ENCODE data around the gene UST. TPM values are rescaled to one million over a fixed set of nuclear protein-coding genes. Genes with fewer than 3 reads are reported as not detected.

UST gene
- total and polyA plus RNA-seq, 9 of the 15 experiments (the other 6 are each of a cell fraction or from before 2014, with no cell fraction given): 0.04 to 0.10 TPM; not detected in 7

DNA sequence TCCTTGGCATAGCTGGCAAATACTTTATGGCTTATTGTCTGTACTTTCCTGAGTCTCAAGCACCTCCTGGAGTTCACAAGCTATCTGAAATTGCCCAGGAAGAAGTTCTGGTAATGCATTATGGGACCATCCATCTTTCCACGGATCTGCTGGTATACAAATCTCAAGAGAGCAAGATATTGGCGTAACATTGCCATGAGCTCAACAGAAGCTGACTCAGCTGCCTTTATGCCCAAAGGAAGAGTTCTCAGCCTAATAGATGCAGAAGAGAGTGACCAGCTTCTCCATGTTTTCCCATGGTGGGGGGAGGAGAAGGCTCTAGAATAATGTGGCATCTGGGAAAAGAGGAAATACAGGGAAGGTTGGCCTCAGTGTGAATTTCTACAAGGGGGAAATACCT, 78.7 kb downstream of the UST start:
- WGBS (ENCODE audit: insufficient coverage, low coverage, missing lambda C conversion rate): 5% methylated on average over 2 of the region's 2 CpGs
- CTCF ChIA-PET (ENCODE audit: low intra/inter-chr PET ratio): no interaction called here

More for the DNA sequence above, 78.7 kb downstream of the UST start:
- ATAC-seq (no peak), FAIRE-seq (no peak), DNase-seq (ENCODE audit: extremely low read depth in 1 of 4, low spot score in 3 of 4) (no peak)
- Histone ChIP-seq H3K9ac (ENCODE audit: insufficient read depth in 1 of 2, low read depth in 2 of 2, low read length in 2 of 2) (no peak overlapping the region), H3K36me3 (ENCODE audit: control insufficient read depth, insufficient read depth, low read length) (no peaks in the 10 kb centered on the region), H4K20me1 (replicated peaks; ENCODE audit: control insufficient read depth, insufficient read depth, low read length) (no peaks in the 10 kb centered on the region), H3K9me3 (replicated peaks; ENCODE audit: control insufficient read depth, insufficient read depth, low read depth, low read length) (no peaks in the 10 kb centered on the region; the same call in 1 of the 2 replicates), H3K9me1 (ENCODE audit: control insufficient read depth, insufficient read depth, low read length) (no peaks in the 10 kb centered on the region), H3K79me2 (ENCODE audit: control insufficient read depth, insufficient read depth, low read length) (no peaks in the 10 kb centered on the region), H2AFZ (ENCODE audit: low read depth, low read length) (no peak overlapping the region), H3K4me1 (replicated peaks in 1 of 2; ENCODE audit: control insufficient read depth in 2 of 2, insufficient read depth in 2 of 2, low read length in 2 of 2) (no peaks in the 10 kb centered on the region), H3K4me3 (no peak overlapping the region), H3K4me2 (ENCODE audit: insufficient read depth, low read length) (no peak overlapping the region), H3K27ac (ENCODE audit: extremely low read depth, low read depth, low read length) (no peak overlapping the region), H3K27me3 (ENCODE audit: control insufficient read depth in 2 of 2, insufficient read depth in 2 of 2, low read length in 2 of 2) (peaks cover 3 to 9% of the 10 kb centered on the region in 2 experiments; a peak in 4 of 5 replicates)
- BruUV-seq (replicated peaks): no TSS peak
- POLR2A ChIA-PET: no interaction called here
- intact Hi-C loops (cut with micrococcal nuclease) (no loop called here), in situ Hi-C loops (cut with MboI) (no loop called here)
- TF ChIP-seq RBFOX2 (IDR thresholded peaks at IDR 0.05; ENCODE audit: low read depth, low read length): no peak
- TF ChIP-seq XRCC4 (IDR thresholded peaks at IDR 0.05; ENCODE audit: extremely low read depth, insufficient read depth, insufficient read length): no peak
- TF ChIP-seq TEAD1 (CRISPR knock-in tag; IDR thresholded peaks at IDR 0.05): no peak
- TF ChIP-seq ZNF408 (CRISPR knock-in tag; IDR thresholded peaks at IDR 0.05; ENCODE audit: low read depth): no peak
- TF ChIP-seq, protein P1, sequence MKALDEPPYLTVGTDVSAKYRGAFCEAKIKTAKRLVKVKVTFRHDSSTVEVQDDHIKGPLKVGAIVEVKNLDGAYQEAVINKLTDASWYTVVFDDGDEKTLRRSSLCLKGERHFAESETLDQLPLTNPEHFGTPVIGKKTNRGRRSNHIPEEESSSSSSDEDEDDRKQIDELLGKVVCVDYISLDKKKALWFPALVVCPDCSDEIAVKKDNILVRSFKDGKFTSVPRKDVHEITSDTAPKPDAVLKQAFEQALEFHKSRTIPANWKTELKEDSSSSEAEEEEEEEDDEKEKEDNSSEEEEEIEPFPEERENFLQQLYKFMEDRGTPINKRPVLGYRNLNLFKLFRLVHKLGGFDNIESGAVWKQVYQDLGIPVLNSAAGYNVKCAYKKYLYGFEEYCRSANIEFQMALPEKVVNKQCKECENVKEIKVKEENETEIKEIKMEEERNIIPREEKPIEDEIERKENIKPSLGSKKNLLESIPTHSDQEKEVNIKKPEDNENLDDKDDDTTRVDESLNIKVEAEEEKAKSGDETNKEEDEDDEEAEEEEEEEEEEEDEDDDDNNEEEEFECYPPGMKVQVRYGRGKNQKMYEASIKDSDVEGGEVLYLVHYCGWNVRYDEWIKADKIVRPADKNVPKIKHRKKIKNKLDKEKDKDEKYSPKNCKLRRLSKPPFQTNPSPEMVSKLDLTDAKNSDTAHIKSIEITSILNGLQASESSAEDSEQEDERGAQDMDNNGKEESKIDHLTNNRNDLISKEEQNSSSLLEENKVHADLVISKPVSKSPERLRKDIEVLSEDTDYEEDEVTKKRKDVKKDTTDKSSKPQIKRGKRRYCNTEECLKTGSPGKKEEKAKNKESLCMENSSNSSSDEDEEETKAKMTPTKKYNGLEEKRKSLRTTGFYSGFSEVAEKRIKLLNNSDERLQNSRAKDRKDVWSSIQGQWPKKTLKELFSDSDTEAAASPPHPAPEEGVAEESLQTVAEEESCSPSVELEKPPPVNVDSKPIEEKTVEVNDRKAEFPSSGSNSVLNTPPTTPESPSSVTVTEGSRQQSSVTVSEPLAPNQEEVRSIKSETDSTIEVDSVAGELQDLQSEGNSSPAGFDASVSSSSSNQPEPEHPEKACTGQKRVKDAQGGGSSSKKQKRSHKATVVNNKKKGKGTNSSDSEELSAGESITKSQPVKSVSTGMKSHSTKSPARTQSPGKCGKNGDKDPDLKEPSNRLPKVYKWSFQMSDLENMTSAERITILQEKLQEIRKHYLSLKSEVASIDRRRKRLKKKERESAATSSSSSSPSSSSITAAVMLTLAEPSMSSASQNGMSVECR (CRISPR knock-in tag; IDR thresholded peaks at IDR 0.05): no peak
- no peak for TF ChIP-seq STAT5A (IDR thresholded peaks at IDR 0.05; ENCODE audit: borderline replicate concordance, low read length)
- TF ChIP-seq HNRNPLL (IDR thresholded peaks at IDR 0.05; ENCODE audit: low read depth, low read length, poor library complexity, severe bottlenecking): no peak
- TF ChIP-seq ZNF785 (CRISPR knock-in tag; IDR thresholded peaks at IDR 0.05): no peak
- no peak for TF ChIP-seq ZNF324 (CRISPR knock-in tag; IDR thresholded peaks at IDR 0.05)
- TF ChIP-seq ZFP30 (CRISPR knock-in tag; IDR thresholded peaks at IDR 0.05; ENCODE audit: borderline replicate concordance): no peak
- TF ChIP-seq KAT2B (IDR thresholded peaks at IDR 0.05; ENCODE audit: low read depth, low read length): no peak
- TF ChIP-seq, protein P2, sequence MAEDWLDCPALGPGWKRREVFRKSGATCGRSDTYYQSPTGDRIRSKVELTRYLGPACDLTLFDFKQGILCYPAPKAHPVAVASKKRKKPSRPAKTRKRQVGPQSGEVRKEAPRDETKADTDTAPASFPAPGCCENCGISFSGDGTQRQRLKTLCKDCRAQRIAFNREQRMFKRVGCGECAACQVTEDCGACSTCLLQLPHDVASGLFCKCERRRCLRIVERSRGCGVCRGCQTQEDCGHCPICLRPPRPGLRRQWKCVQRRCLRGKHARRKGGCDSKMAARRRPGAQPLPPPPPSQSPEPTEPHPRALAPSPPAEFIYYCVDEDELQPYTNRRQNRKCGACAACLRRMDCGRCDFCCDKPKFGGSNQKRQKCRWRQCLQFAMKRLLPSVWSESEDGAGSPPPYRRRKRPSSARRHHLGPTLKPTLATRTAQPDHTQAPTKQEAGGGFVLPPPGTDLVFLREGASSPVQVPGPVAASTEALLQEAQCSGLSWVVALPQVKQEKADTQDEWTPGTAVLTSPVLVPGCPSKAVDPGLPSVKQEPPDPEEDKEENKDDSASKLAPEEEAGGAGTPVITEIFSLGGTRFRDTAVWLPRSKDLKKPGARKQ (CRISPR knock-in tag; IDR thresholded peaks at IDR 0.05): no peak
- no peak for TF ChIP-seq FIP1L1 (IDR thresholded peaks at IDR 0.05; ENCODE audit: low read depth, low read length, poor library complexity, severe bottlenecking)
- TF ChIP-seq TCF3 (CRISPR knock-in tag; IDR thresholded peaks at IDR 0.05): no peak
